IMR-90 (cell line): ENCODE measurements around the gene IGF2BP1.

ENCODE experiments used
- BHLHE40 ChIP-seq: fragments of 150-350 bp; IDR thresholded peaks from 2 replicates; pipeline ENCODE4 v1.6.1; 2016; ENCODE audit warnings: mild to moderate bottlenecking, low read depth, low read length
- CEBPB ChIP-seq: IDR thresholded peaks from 2 replicates; pipeline ENCODE4 v1.6.1; 2012; ENCODE audit warnings: low read depth, low read length, improper control_type of control experiment
- POLR2A ChIP-seq: IDR thresholded peaks from 2 replicates; pipeline ENCODE4 v1.6.1; 2012; ENCODE audit warnings: mild to moderate bottlenecking, low read depth, low read length
- RCOR1 ChIP-seq: IDR thresholded peaks from 2 replicates; pipeline ENCODE4 v1.6.1; 2012; ENCODE audit warnings: mild to moderate bottlenecking, low read length, improper control_type of control experiment; ENCODE audit not compliant: insufficient replicate concordance
- SMC3 ChIP-seq: fragments of 150-350 bp; IDR thresholded peaks from 2 replicates; pipeline ENCODE4 v1.6.1; 2016; ENCODE audit warnings: low read depth, mild to moderate bottlenecking, antibody characterized with exemption, low read length, moderate library complexity
- USF2 ChIP-seq: fragments of 150-350 bp; IDR thresholded peaks from 2 replicates; pipeline ENCODE4 v1.6.1; 2017; ENCODE audit warnings: mild to moderate bottlenecking, antibody characterized with exemption, low read length, low read depth
- TF ChIP-seq, protein P1 (sequence below): conservative IDR thresholded peaks from 2 replicates; pipeline ENCODE4 v1.5.1; 2012; ENCODE audit warnings: mild to moderate bottlenecking, low read depth, low read length, improper control_type of control experiment

GRCh38 chr17:49100601-49101000 lies 103.4 kb downstream of the IGF2BP1 start:
- TF ChIP-seq USF2, result no peak
- TF ChIP-seq POLR2A, result no peak
- TF ChIP-seq, protein P1, sequence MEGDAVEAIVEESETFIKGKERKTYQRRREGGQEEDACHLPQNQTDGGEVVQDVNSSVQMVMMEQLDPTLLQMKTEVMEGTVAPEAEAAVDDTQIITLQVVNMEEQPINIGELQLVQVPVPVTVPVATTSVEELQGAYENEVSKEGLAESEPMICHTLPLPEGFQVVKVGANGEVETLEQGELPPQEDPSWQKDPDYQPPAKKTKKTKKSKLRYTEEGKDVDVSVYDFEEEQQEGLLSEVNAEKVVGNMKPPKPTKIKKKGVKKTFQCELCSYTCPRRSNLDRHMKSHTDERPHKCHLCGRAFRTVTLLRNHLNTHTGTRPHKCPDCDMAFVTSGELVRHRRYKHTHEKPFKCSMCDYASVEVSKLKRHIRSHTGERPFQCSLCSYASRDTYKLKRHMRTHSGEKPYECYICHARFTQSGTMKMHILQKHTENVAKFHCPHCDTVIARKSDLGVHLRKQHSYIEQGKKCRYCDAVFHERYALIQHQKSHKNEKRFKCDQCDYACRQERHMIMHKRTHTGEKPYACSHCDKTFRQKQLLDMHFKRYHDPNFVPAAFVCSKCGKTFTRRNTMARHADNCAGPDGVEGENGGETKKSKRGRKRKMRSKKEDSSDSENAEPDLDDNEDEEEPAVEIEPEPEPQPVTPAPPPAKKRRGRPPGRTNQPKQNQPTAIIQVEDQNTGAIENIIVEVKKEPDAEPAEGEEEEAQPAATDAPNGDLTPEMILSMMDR, result no peak
- TF ChIP-seq RCOR1, result no peak
- no peak for TF ChIP-seq SMC3
- no peak for TF ChIP-seq CEBPB
- TF ChIP-seq BHLHE40, result no peak
